GM19239 (cell line): ENCODE measurements around the gene ULK1.
"Not testable (repeated sequence)": the region's sequence is repeated elsewhere in the genome, so short reads cannot be mapped to it uniquely, and the experiment has no call there.

Experiments
- DNase-seq: peaks from one replicate; pipeline ENCODE4 v3.0.0; 2011; ENCODE audit warnings: low spot score; ENCODE audit not compliant: insufficient read length
- FAIRE-seq: peaks from 2 replicates; lab custom pipeline; 2011; peaks lifted over from hg19 to GRCh38; lab: Jason Lieb, UNC

ULK1 gene

GRCh38 chr12:131959641-131960589, 65.5 kb downstream of the ULK1 start:
- no peak for FAIRE-seq
- DNase-seq, result no peak

GRCh38 chr12:131960590-131961325, 66.3 kb downstream of the ULK1 start:
- DNase-seq, FAIRE-seq: not testable (repeated sequence)

GRCh38 chr12:131961328-131961727, 66.9 kb downstream of the ULK1 start:
- DNase-seq, FAIRE-seq: not testable (repeated sequence)

- FAIRE-seq (no peak), DNase-seq (no peak)
Observed at GRCh38 chr12:131962069-131962468, 67.6 kb downstream of the ULK1 start.

GRCh38 chr12:131963381-131963780, 69.0 kb downstream of the ULK1 start:
- DNase-seq (no peak), FAIRE-seq (no peak)

- FAIRE-seq (no peak), DNase-seq (no peak)
Observed at GRCh38 chr12:131965073-131965472, 70.7 kb downstream of the ULK1 start.

- FAIRE-seq, result no peak
- no peak for DNase-seq
Observed at GRCh38 chr12:131971226-131971625, 76.8 kb downstream of the ULK1 start.
